ENCODE measurements around the gene COL6A2.
"Not testable (repeated sequence)": the region's sequence is repeated elsewhere in the genome, so short reads cannot be mapped to it uniquely, and the experiment has no call there.

The COL6A2 gene

GRCh38 chr21:46171996-46172862 lies 74.3 kb downstream of the COL6A2 start:
- DNase-seq (ENCODE audit: low read depth in 2 of 2), result no peak

GRCh38 chr21:46172863-46173528 lies 75.1 kb downstream of the COL6A2 start:
- no peak for DNase-seq (ENCODE audit: low read depth in 2 of 2)

DNA sequence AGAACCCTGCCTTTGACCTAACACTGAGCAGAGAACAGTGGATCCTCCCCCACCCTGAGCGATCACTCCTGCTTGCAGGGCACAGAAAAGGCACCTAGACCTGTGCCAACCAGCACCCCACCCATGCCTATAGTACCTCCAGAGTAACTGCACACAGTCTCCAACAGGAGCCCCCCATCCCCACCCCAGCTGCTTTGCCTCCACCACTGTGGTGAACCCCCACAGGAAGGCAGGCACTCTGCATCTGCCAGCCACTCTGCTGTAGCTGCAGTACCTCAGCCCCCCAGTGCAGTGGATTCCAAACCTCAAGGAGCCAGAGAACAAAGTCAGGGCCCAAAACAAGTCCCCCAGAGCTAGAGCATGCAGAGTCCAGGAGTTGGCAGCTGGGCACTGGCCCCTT lies 75.7 kb downstream of the COL6A2 start:
- DNase-seq (ENCODE audit: low read depth in 2 of 2), result no peak

- DNase-seq (ENCODE audit: low read depth in 2 of 2), result not testable (repeated sequence)
These were observed 78.7 kb downstream of the COL6A2 start for GRCh38 chr21:46176443-46177129.

- no peak for DNase-seq (ENCODE audit: low read depth in 2 of 2)
These were observed 81.0 kb downstream of the COL6A2 start for GRCh38 chr21:46178961-46179360.

Data from activated CD4-positive, alpha-beta T cell treated with anti-CD3 and anti-CD28 coated beads for 24 hours (primary cell).